K562 (cell line): Measurements from ENCODE around the gene ORC1. TPM values are rescaled to one million over a fixed set of nuclear protein-coding genes. Genes with fewer than 3 reads are reported as not detected.

Experiments used
- ARID2 ChIP-seq: fragments of 450-650 bp; IDR thresholded peaks from 2 replicates; pipeline ENCODE4 v1.6.1; 2017; ENCODE audit warnings: antibody characterized with exemption, mild to moderate bottlenecking
- C11orf30 ChIP-seq: fragments of 450-650 bp; IDR thresholded peaks from 2 replicates; pipeline ENCODE4 v1.6.1; 2016; ENCODE audit warnings: low read depth, mild to moderate bottlenecking
- DDX20 ChIP-seq: fragments of 450-650 bp; IDR thresholded peaks from 2 replicates; pipeline ENCODE4 v1.6.1; 2016; ENCODE audit warnings: missing genetic modification characterization, low read depth, mild to moderate bottlenecking, missing compliant biosample characterization, moderate library complexity
- LCOR ChIP-seq: sonication (generic); formaldehyde crosslinking; IDR thresholded peaks from 2 replicates; pipeline ENCODE4 v1.8.0; 2022; ENCODE audit warnings: mild to moderate bottlenecking, missing genetic modification reagents
- NCOA4 ChIP-seq: fragments of 450-650 bp; IDR thresholded peaks from 2 replicates; pipeline ENCODE4 v1.6.1; 2018; ENCODE audit warnings: mild to moderate bottlenecking; ENCODE audit not compliant: partially characterized antibody
- PYGO2 ChIP-seq: fragments of 450-650 bp; IDR thresholded peaks from 2 replicates; pipeline ENCODE4 v1.6.1; 2016; ENCODE audit warnings: mild to moderate bottlenecking, missing genetic modification characterization, moderate library complexity, missing compliant biosample characterization
- TEAD1 ChIP-seq, 2 experiments: fragments of 450-650 bp in 1 of 2; sonication (generic) in 1 of 2; formaldehyde crosslinking; IDR thresholded peaks; 2 replicates each; pipeline versions ENCODE4 v1.4.0 to v1.8.0; 2020 to 2022; ENCODE audit warnings: mild to moderate bottlenecking in 2 of 2, missing genetic modification reagents in 1 of 2
- ZFP1 ChIP-seq: fragments of 450-650 bp; formaldehyde crosslinking; IDR thresholded peaks from 2 replicates; pipeline ENCODE4 v1.4.0; 2020; ENCODE audit warnings: mild to moderate bottlenecking, mixed read lengths
- ZNF184 ChIP-seq: sonication (generic); formaldehyde crosslinking; IDR thresholded peaks from 2 replicates; pipeline ENCODE4 v1.5.0; 2020; ENCODE audit warnings: missing genetic modification reagents
- ZNF197 ChIP-seq: fragments of 200-800 bp; sonication (Bioruptor generic); IDR thresholded peaks from 2 replicates; pipeline ENCODE4 v1.6.1; 2016; ENCODE audit warnings: low read depth, missing genetic modification characterization, missing compliant biosample characterization
- ZNF3 ChIP-seq: fragments of 250-450 bp; sonication (Bioruptor Pico); IDR thresholded peaks from 2 replicates; pipeline ENCODE4 v1.5.0; 2021; ENCODE audit warnings: mild to moderate bottlenecking, moderate library complexity
- polyA plus RNA-seq, 8 experiments: library from polyadenylated mRNA; depleted of rRNA in 4 of 8; stranded (reverse) in 5 of 8; unstranded in 3 of 8; fragments of >200 nt; fragmentation: Nextera tagmentation in 2 of 8; fragmentation: Illumina TruSeq in 1 of 8; extraction: Ambion mirVana in 2 of 8; extraction: Trizol in 1 of 8; gene quantifications; 2 replicates each; pipeline versions ENCODE4 v1.2.1 to v1.2.3, GENCODE V29; 2011 to 2014; ENCODE audit warnings: inconsistent platforms in 1 of 8, missing spikeins in 1 of 8
- total RNA-seq, 7 experiments: library from RNA; depleted of rRNA in 6 of 7; stranded (reverse); fragments of >200 nt in 6 of 7; fragmentation: Illumina TruSeq in 2 of 7; extraction: Trizol in 2 of 7; gene quantifications; 2 replicates each; pipeline versions ENCODE4 v1.2.1 to v1.2.3, GENCODE V29; 2011 to 2021; ENCODE audit warnings: low replicate concordance in 1 of 7
- TF ChIP-seq, protein P1 (sequence below): sonication (generic); formaldehyde crosslinking; IDR thresholded peaks from 2 replicates; pipeline ENCODE4 v1.8.0; 2022; ENCODE audit warnings: mild to moderate bottlenecking, missing genetic modification reagents
- TF ChIP-seq, protein P2 (sequence below): IDR thresholded peaks from 3 replicates; pipeline ENCODE4 v1.6.1; 2011; ENCODE audit warnings: borderline replicate concordance, mild to moderate bottlenecking, moderate library complexity; ENCODE audit not compliant: insufficient read length; ENCODE audit errors: extremely low read depth
- TF ChIP-seq, protein P3 (sequence below): IDR thresholded peaks from 2 replicates; pipeline ENCODE4 v1.6.1; 2012; ENCODE audit warnings: low read depth, low read length, improper control_type of control experiment, borderline replicate concordance
- TF ChIP-seq, protein P4 (sequence below): fragments of 250-450 bp; sonication (Bioruptor Pico); IDR thresholded peaks from 2 replicates; pipeline ENCODE4 v1.4.0; 2020

Gene ORC1
- total and polyA plus RNA-seq, 9 of the 15 experiments (the other 6 are each of a cell fraction or from before 2014, with no cell fraction given): 26.4 to 91.6 (median 69.7) TPM

DNA sequence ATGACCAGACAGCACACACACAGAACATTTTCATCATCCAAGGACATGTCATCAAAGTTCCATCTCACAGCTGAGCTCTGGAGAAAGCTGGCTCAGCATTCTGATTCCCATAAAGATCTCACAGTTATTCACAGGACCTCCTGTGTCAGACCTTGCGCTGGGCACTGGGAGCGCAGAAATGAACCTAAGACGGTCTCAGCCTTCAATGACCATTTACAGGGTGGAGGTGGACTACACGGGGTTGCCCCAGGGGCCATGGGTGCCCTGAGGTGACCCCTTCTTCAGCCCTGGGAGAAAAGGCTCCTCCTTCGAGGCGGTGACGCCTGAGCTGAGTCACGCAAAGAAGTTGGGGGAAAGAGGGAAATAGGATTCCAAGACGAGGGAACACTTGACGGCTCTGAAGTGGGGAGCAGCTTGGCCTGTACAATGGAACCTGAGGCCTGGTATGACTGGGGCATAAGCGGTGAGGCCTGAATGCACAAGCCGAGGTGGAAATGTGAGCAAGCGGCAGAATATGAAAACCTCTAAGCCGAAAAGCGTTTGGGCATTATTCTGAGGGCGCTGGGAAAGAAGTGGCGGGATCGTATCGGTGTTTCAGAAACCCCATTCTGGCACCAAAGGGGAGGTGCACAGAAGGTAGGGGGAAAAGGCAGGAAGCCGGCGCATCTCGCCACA lies 39.0 kb downstream of the ORC1 start (continued):
- TF ChIP-seq, protein P1, sequence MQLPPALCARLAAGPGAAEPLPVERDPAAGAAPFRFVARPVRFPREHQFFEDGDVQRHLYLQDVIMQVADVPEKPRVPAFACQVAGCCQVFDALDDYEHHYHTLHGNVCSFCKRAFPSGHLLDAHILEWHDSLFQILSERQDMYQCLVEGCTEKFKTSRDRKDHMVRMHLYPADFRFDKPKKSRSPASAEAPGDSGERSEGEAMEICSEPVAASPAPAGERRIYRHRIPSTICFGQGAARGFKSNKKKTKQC (CRISPR knock-in tag): no peak
- TF ChIP-seq PYGO2 (tag) (no peak), LCOR (CRISPR knock-in tag) (no peak), ZNF197 (CRISPR knock-in tag) (no peak), C11orf30 (peak; percentile 97), TEAD1 (CRISPR knock-in tag; IDR thresholded peaks at IDR 0.05) (no peak), NCOA4 (no peak), ZFP1 (CRISPR knock-in tag) (no peak), DDX20 (tag) (no peak), ARID2 (no peak), ZNF184 (CRISPR knock-in tag) (no peak), ZNF3 (no peak)
- TF ChIP-seq, protein P2, sequence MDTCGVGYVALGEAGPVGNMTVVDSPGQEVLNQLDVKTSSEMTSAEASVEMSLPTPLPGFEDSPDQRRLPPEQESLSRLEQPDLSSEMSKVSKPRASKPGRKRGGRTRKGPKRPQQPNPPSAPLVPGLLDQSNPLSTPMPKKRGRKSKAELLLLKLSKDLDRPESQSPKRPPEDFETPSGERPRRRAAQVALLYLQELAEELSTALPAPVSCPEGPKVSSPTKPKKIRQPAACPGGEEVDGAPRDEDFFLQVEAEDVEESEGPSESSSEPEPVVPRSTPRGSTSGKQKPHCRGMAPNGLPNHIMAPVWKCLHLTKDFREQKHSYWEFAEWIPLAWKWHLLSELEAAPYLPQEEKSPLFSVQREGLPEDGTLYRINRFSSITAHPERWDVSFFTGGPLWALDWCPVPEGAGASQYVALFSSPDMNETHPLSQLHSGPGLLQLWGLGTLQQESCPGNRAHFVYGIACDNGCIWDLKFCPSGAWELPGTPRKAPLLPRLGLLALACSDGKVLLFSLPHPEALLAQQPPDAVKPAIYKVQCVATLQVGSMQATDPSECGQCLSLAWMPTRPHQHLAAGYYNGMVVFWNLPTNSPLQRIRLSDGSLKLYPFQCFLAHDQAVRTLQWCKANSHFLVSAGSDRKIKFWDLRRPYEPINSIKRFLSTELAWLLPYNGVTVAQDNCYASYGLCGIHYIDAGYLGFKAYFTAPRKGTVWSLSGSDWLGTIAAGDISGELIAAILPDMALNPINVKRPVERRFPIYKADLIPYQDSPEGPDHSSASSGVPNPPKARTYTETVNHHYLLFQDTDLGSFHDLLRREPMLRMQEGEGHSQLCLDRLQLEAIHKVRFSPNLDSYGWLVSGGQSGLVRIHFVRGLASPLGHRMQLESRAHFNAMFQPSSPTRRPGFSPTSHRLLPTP: no peak
- TF ChIP-seq, protein P3, sequence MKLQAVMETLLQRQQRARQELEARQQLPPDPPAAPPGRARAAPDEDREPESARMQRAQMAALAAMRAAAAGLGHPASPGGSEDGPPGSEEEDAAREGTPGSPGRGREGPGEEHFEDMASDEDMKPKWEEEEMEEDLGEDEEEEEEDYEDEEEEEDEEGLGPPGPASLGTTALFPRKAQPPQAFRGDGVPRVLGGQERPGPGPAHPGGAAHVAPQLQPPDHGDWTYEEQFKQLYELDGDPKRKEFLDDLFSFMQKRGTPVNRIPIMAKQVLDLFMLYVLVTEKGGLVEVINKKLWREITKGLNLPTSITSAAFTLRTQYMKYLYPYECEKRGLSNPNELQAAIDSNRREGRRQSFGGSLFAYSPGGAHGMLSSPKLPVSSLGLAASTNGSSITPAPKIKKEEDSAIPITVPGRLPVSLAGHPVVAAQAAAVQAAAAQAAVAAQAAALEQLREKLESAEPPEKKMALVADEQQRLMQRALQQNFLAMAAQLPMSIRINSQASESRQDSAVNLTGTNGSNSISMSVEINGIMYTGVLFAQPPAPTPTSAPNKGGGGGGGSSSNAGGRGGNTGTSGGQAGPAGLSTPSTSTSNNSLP: no peak
- TF ChIP-seq, protein P4, sequence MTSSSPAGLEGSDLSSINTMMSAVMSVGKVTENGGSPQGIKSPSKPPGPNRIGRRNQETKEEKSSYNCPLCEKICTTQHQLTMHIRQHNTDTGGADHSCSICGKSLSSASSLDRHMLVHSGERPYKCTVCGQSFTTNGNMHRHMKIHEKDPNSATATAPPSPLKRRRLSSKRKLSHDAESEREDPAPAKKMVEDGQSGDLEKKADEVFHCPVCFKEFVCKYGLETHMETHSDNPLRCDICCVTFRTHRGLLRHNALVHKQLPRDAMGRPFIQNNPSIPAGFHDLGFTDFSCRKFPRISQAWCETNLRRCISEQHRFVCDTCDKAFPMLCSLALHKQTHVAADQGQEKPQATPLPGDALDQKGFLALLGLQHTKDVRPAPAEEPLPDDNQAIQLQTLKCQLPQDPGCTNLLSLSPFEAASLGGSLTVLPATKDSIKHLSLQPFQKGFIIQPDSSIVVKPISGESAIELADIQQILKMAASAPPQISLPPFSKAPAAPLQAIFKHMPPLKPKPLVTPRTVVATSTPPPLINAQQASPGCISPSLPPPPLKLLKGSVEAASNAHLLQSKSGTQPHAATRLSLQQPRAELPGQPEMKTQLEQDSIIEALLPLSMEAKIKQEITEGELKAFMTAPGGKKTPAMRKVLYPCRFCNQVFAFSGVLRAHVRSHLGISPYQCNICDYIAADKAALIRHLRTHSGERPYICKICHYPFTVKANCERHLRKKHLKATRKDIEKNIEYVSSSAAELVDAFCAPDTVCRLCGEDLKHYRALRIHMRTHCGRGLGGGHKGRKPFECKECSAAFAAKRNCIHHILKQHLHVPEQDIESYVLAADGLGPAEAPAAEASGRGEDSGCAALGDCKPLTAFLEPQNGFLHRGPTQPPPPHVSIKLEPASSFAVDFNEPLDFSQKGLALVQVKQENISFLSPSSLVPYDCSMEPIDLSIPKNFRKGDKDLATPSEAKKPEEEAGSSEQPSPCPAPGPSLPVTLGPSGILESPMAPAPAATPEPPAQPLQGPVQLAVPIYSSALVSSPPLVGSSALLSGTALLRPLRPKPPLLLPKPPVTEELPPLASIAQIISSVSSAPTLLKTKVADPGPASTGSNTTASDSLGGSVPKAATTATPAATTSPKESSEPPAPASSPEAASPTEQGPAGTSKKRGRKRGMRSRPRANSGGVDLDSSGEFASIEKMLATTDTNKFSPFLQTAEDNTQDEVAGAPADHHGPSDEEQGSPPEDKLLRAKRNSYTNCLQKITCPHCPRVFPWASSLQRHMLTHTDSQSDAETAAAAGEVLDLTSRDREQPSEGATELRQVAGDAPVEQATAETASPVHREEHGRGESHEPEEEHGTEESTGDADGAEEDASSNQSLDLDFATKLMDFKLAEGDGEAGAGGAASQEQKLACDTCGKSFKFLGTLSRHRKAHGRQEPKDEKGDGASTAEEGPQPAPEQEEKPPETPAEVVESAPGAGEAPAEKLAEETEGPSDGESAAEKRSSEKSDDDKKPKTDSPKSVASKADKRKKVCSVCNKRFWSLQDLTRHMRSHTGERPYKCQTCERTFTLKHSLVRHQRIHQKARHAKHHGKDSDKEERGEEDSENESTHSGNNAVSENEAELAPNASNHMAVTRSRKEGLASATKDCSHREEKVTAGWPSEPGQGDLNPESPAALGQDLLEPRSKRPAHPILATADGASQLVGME (CRISPR knock-in tag): no peak
